Stimulated activated CD4-positive, alpha-beta T cell treated with anti-CD3 and anti-CD28 coated beads, Interleukin-15, amount 100 ng/mL, for 1 hour (primary cell): Measurements from ENCODE around the gene CIB4.

Source experiments
- DNase-seq, 2 donors: peaks; one replicate each; pipeline ENCODE4 v3.0.0-alpha.2; 2020; ENCODE audit warnings: low read depth in 1 of 2, low spot score in 1 of 2

The CIB4 gene

GRCh38 chr2:26644188-26644835, 3.1 kb upstream of the CIB4 start:
- DNase-seq, result no peak

GRCh38 chr2:26642429-26642828, 1.3 kb upstream of the CIB4 start:
- no peak for DNase-seq

GRCh38 chr2:26640331-26640745, 828 bp downstream of the CIB4 start:
- DNase-seq, result no peak

GRCh38 chr2:26639685-26640243, 1.4 kb downstream of the CIB4 start:
- DNase-seq, result no peak

GRCh38 chr2:26637811-26638310, 3.3 kb downstream of the CIB4 start:
- no peak for DNase-seq

GRCh38 chr2:26636935-26637334, 4.2 kb downstream of the CIB4 start:
- DNase-seq, result no peak

- DNase-seq, result no peak
Observed at GRCh38 chr2:26635401-26635800, 5.8 kb downstream of the CIB4 start.

- no peak for DNase-seq
Observed at GRCh38 chr2:26634636-26635230, 6.4 kb downstream of the CIB4 start.

- DNase-seq, result no peak
Observed at GRCh38 chr2:26633993-26634595, 7.1 kb downstream of the CIB4 start.

- no peak for DNase-seq
Observed at GRCh38 chr2:26633351-26633945, 7.7 kb downstream of the CIB4 start.

- no peak for DNase-seq
Observed at GRCh38 chr2:26632624-26633185, 8.5 kb downstream of the CIB4 start.

- DNase-seq, result no peak
Observed at GRCh38 chr2:26631401-26632170, 9.6 kb downstream of the CIB4 start.

GRCh38 chr2:26630669-26631360, 10.4 kb downstream of the CIB4 start:
- DNase-seq, result no peak

GRCh38 chr2:26630235-26630634, 10.9 kb downstream of the CIB4 start:
- DNase-seq, result no peak

- DNase-seq, result no peak
Observed at GRCh38 chr2:26629751-26630150, 11.4 kb downstream of the CIB4 start.

- DNase-seq, result no peak
Observed at GRCh38 chr2:26629346-26629630, 11.9 kb downstream of the CIB4 start.

- no peak for DNase-seq
Observed at GRCh38 chr2:26628561-26629345, 12.4 kb downstream of the CIB4 start.

- DNase-seq, result no peak
Observed at GRCh38 chr2:26627350-26628105, 13.6 kb downstream of the CIB4 start.

GRCh38 chr2:26626606-26627005, 14.6 kb downstream of the CIB4 start:
- DNase-seq, result no peak
